WTC11 (cell line): ENCODE measurements around the gene UGT2B17. TPM values are rescaled to one million over a fixed set of nuclear protein-coding genes. Genes with fewer than 3 reads are reported as not detected.

Source experiments
- ATAC-seq: fragments of 200-7000 bp; cut with Tn5 transposase; 2 replicates; pipeline ENCODE4 v1.10.0; 2021; ENCODE audit warnings: mild to moderate bottlenecking, moderate library complexity
- CTCF ChIA-PET: fragments of 300-600 bp; sonication (Branson Sonifier 250); formaldehyde crosslinking; loops from one replicate; lab custom pipeline; 2021; ENCODE audit warnings: antibody characterized with exemption; lab: Charles Lee
- POLR2A ChIA-PET: fragments of 350-600 bp; sonication (Branson Sonifier 250); formaldehyde crosslinking; loops from one replicate; lab custom pipeline; 2021; ENCODE audit warnings: antibody characterized with exemption; lab: Charles Lee
- DNase-seq: peaks from one replicate; pipeline ENCODE4 v3.0.0; 2021; ENCODE audit warnings: low spot score
- H3K27ac Mint-ChIP-seq: 2 replicates; pipeline ENCODE4 v1.8.0; 2021; ENCODE audit warnings: mixed read lengths
- H3K27me3 Mint-ChIP-seq: 2 replicates; pipeline ENCODE4 v1.8.0; 2021; ENCODE audit warnings: low read depth, mild to moderate bottlenecking, moderate library complexity, mixed read lengths
- H3K36me3 Mint-ChIP-seq: 2 replicates; pipeline ENCODE4 v1.8.0; 2021; ENCODE audit warnings: mixed read lengths
- H3K4me1 Mint-ChIP-seq: 2 replicates; pipeline ENCODE4 v1.8.0; 2022; ENCODE audit warnings: mixed read lengths
- H3K4me3 Mint-ChIP-seq: 2 replicates; pipeline ENCODE4 v1.8.0; 2021; ENCODE audit warnings: mild to moderate bottlenecking, moderate library complexity, mixed read lengths
- H3K9me3 Mint-ChIP-seq: 2 replicates; pipeline ENCODE4 v1.8.0; 2021; ENCODE audit warnings: mixed read lengths
- ATF1 ChIP-seq: sonication (generic); formaldehyde crosslinking; IDR thresholded peaks from 2 replicates; pipeline ENCODE4 v1.8.1; 2023; ENCODE audit warnings: mild to moderate bottlenecking, moderate library complexity, missing genetic modification reagents
- ETV6 ChIP-seq: sonication (generic); formaldehyde crosslinking; IDR thresholded peaks from 2 replicates; pipeline ENCODE4 v1.8.1; 2022; ENCODE audit warnings: mild to moderate bottlenecking, missing genetic modification reagents
- FOXJ3 ChIP-seq: sonication (generic); formaldehyde crosslinking; IDR thresholded peaks from 2 replicates; pipeline ENCODE4 v1.9.0; 2021; ENCODE audit warnings: missing genetic modification reagents, mild to moderate bottlenecking, borderline replicate concordance
- GABPB1 ChIP-seq: sonication (generic); formaldehyde crosslinking; IDR thresholded peaks from 2 replicates; pipeline ENCODE4 v1.8.1; 2023; ENCODE audit warnings: mild to moderate bottlenecking, missing genetic modification reagents
- IRF2 ChIP-seq: sonication (generic); formaldehyde crosslinking; IDR thresholded peaks from 2 replicates; pipeline ENCODE4 v1.8.0; 2022; ENCODE audit warnings: low read depth, missing genetic modification reagents, borderline replicate concordance
- KAT7 ChIP-seq: sonication (generic); formaldehyde crosslinking; IDR thresholded peaks from 2 replicates; pipeline ENCODE4 v1.8.1; 2023; ENCODE audit warnings: missing genetic modification reagents, mild to moderate bottlenecking, borderline replicate concordance
- MXD4 ChIP-seq: fragments of 250-450 bp; sonication (Bioruptor Pico); IDR thresholded peaks from 2 replicates; pipeline ENCODE4 v1.8.0; 2021; ENCODE audit warnings: mild to moderate bottlenecking, moderate library complexity, borderline replicate concordance
- NFE2L1 ChIP-seq: sonication (generic); formaldehyde crosslinking; IDR thresholded peaks from 2 replicates; pipeline ENCODE4 v1.8.1; 2023; ENCODE audit warnings: missing genetic modification reagents
- NR1H2 ChIP-seq: sonication (generic); formaldehyde crosslinking; IDR thresholded peaks from 2 replicates; pipeline ENCODE4 v1.9.0; 2021; ENCODE audit warnings: mild to moderate bottlenecking, moderate library complexity, missing genetic modification reagents
- OVOL2 ChIP-seq: fragments of 250-450 bp; sonication (Bioruptor Pico); IDR thresholded peaks from 2 replicates; pipeline ENCODE4 v1.9.0; 2021; ENCODE audit warnings: mild to moderate bottlenecking, borderline replicate concordance
- SOX15 ChIP-seq: fragments of 250-450 bp; sonication (Bioruptor Pico); IDR thresholded peaks from 2 replicates; pipeline ENCODE4 v1.9.0; 2021; ENCODE audit warnings: mild to moderate bottlenecking
- TP53 ChIP-seq: sonication (generic); formaldehyde crosslinking; IDR thresholded peaks from 2 replicates; pipeline ENCODE4 v1.8.1; 2023; ENCODE audit warnings: mild to moderate bottlenecking, missing genetic modification reagents
- ZNF232 ChIP-seq: sonication (generic); formaldehyde crosslinking; IDR thresholded peaks from 2 replicates; pipeline ENCODE4 v1.8.0; 2022; ENCODE audit warnings: mild to moderate bottlenecking, missing genetic modification reagents
- total RNA-seq: library from RNA; stranded (reverse); gene quantifications from 3 replicates; pipeline ENCODE4 v1.2.3, GENCODE V29; 2021
- TF ChIP-seq, protein P1 (sequence below): fragments of 250-450 bp; sonication (Bioruptor Pico); conservative IDR thresholded peaks from 2 replicates; pipeline ENCODE4 v1.9.0; 2021; ENCODE audit warnings: mild to moderate bottlenecking

Gene UGT2B17
- total RNA-seq, 1 experiment from 2014 or later: not detected

DNA sequence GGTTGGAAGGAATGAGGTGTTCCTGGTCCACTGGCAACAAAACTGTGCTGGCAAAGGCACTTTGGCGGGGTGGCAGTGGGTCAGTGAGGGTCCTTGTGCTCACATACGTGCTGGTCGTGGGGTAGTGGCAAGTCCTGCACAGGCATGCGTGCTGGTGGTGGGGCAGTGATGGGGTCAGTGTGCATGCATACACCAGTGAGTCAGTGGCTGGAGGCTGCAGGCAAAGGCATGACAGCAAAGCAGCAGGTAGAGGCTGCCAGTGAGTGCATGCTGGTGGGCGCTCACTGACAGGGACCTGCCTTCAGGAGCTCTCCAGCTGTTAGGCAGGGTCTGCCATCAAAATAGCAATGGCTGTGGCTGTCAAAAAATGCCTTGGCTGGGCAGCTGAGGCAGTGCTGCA lies 86.8 kb downstream of the UGT2B17 start:
- no peak for DNase-seq
- Mint-ChIP-seq H3K9me3 (peaks cover 9% of the 10 kb centered on the region), H3K4me3 (no peak overlapping the region), H3K4me1 (peaks cover 4% of the 10 kb centered on the region), H3K27ac (no peak overlapping the region), H3K27me3 (no peaks in the 10 kb centered on the region), H3K36me3 (peaks cover 7% of the 10 kb centered on the region)
- ATAC-seq: no peak
- TF ChIP-seq FOXJ3 (CRISPR knock-in tag) (no peak), GABPB1 (CRISPR knock-in tag) (no peak), TP53 (CRISPR knock-in tag) (no peak), SOX15 (CRISPR knock-in tag) (no peak), ATF1 (CRISPR knock-in tag) (no peak), OVOL2 (CRISPR knock-in tag) (no peak), NR1H2 (no peak), ZNF232 (CRISPR knock-in tag) (no peak), KAT7 (CRISPR knock-in tag) (no peak), ETV6 (no peak), IRF2 (CRISPR knock-in tag) (no peak), MXD4 (no peak), NFE2L1 (CRISPR knock-in tag) (no peak)
- TF ChIP-seq, protein P1, sequence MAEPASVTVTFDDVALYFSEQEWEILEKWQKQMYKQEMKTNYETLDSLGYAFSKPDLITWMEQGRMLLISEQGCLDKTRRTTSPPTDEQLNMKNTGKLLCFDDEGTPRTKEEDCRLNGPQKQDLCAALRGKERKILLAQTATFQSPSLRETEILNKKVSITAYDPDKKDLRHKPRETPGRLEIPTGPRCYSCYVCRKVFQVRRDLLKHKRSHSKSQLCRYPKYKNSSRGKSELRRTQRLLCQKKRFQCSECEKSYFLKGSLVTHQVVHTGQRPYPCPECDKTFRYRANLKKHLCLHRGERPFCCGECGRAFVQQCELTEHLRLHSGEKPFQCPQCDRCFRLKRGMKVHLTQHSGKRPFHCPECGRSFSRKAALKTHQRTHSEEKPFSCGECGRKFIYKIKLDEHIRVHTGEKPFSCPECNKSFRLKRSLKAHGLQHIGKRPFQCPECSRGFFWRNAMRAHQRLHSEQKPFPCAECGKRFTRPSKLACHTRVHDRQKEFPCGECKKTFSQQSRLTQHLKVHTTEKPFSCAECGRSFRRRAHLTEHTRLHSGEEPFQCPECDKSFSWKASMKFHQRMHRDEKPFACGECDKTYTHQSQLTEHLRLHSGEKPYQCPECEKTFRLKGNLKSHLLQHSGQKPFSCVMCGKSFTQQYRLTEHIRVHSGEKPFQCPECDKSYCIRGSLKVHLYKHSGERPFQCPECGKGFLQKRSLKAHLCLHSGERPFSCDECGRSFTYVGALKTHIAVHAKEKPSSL (CRISPR knock-in tag): no peak
- ChIA-PET POLR2A (no interaction called here), CTCF (no interaction called here)

Other genes starting within 250 kb of the UGT2B17 start
- 103 to 118 TPM (median 109 TPM) in 3 replicates for gene YTHDC1, start 226.2 kb downstream of the UGT2B17 start, total RNA-seq
- 1.9 to 3.5 TPM (median 2.9 TPM) in 3 replicates for gene TMPRSS11E, start 128.9 kb downstream of the UGT2B17 start, total RNA-seq
- gene UGT2B15, start 94.3 kb upstream of the UGT2B17 start, total RNA-seq: 0.22 to 0.25 TPM (median 0.25 TPM) in 3 replicates
- gene UGT2B10, start 239.7 kb upstream of the UGT2B17 start, total RNA-seq: 0.16 to 0.17 TPM (median 0.16 TPM) in 3 replicates